ENCODE data around the gene MSRB3. TPM values are rescaled to one million over a fixed set of nuclear protein-coding genes. Genes with fewer than 3 reads are reported as not detected.
A peak's percentile ranks its signal among the peaks of the same experiment; 100 is the strongest.

The MSRB3 gene
- total and polyA plus RNA-seq, 2 donors (not counting 3 experiments of a cell fraction or from before 2014, with no cell fraction given): 20.0 to 59.3 TPM

GRCh38 chr12:65327207-65328076 is 49.0 kb downstream of the MSRB3 start:
- Histone ChIP-seq H3K9ac (replicated peaks; ENCODE audit: extremely low read depth, insufficient read depth, low read length) (no peak overlapping the region), H3K4me3 (replicated peaks in 1 of 3; ENCODE audit: insufficient read depth in 1 of 3, low read depth in 1 of 3, low read length in 3 of 3) (no peak overlapping the region), H3K9me1 (replicated peaks; ENCODE audit: control insufficient read depth, extremely low read depth, insufficient read depth, low read length) (no peaks in the 10 kb centered on the region), H3K36me3 (ENCODE audit: control insufficient read depth in 2 of 2, extremely low read depth in 1 of 2, insufficient read depth in 2 of 2, low read length in 2 of 2) (no peaks in the 10 kb centered on the region), H4K20me1 (replicated peaks; ENCODE audit: control insufficient read depth, extremely low read depth, insufficient read depth, low read length) (no peaks in the 10 kb centered on the region), H3K4me2 (ENCODE audit: insufficient read depth, low read length) (no peak overlapping the region), H2AFZ (ENCODE audit: low read depth, low read length) (no peak overlapping the region), H3K27me3 (ENCODE audit: control insufficient read depth in 2 of 2, insufficient read depth in 2 of 2, low read length in 2 of 2) (no peaks in the 10 kb centered on the region), H3K79me2 (ENCODE audit: control insufficient read depth, insufficient read depth, low read length) (no peaks in the 10 kb centered on the region), H3K9me3 (replicated peaks; ENCODE audit: control insufficient read depth, insufficient read depth, low read length) (no peaks in the 10 kb centered on the region), H3K4me1 (ENCODE audit: control insufficient read depth, extremely low read depth, insufficient read depth, low read length) (no peaks in the 10 kb centered on the region), H3K27ac (ENCODE audit: insufficient read depth, low read depth, low read length) (no peak overlapping the region)
- dilution Hi-C loops (cut with MboI; ENCODE audit: extremely low pct_ligation_motif_present, low sequenced_read_pairs): no loop called here
- intact Hi-C loops (cut with micrococcal nuclease): no loop called here
- FAIRE-seq (no peak), DNase-seq (ENCODE audit: low read depth, low spot score) (peak; percentile 32)
- BruUV-seq (replicated peaks): no TSS peak
- ChIA-PET POLR2A (no interaction called here), CTCF (interaction anchor here (0.7 to 1.0 kb wide), 4 partner anchors 13 to 780 kb away, joined by 3 to 4 read pairs (median 3); no protein-coding TSS in a partner anchor)
- TF ChIP-seq POLR2AphosphoS5 (IDR thresholded peaks at IDR 0.05; ENCODE audit: insufficient read depth, low read depth, low read length) (no peak), EZH2 (IDR thresholded peaks at IDR 0.05; ENCODE audit: borderline replicate concordance, low read depth, low read length, severe bottlenecking) (no peak), MYC (IDR thresholded peaks at IDR 0.05; ENCODE audit: low read depth, low read length) (no peak), GATA2 (IDR thresholded peaks at IDR 0.05; ENCODE audit: insufficient read depth, insufficient read length, low read depth, low read length) (no peak), FOS (IDR thresholded peaks at IDR 0.05; ENCODE audit: borderline replicate concordance, insufficient read depth, low read length) (no peak), MAX (IDR thresholded peaks at IDR 0.05; ENCODE audit: insufficient read depth, insufficient read length) (no peak), CTCF (IDR thresholded peaks at IDR 0.05; ENCODE audit: extremely low read depth in 1 of 2, insufficient read depth in 1 of 2, low read depth in 1 of 2, low read length in 2 of 2) (no peak)
